Heart right ventricle (tissue), 16 donors: Measurements from ENCODE around the gene MRPL53. TPM values are rescaled to one million over a fixed set of nuclear protein-coding genes. Genes with fewer than 3 reads are reported as not detected.
"Not testable (repeated sequence)": the region's sequence is repeated elsewhere in the genome, so short reads cannot be mapped to it uniquely, and the experiment has no call there.

ENCODE experiments used
- ATAC-seq, 8 donors: fragments of 200-7000 bp; cut with Tn5 transposase; one replicate each; pipeline ENCODE4 v1.9.1; 2020; ENCODE audit warnings: mild to moderate bottlenecking in 8 of 8, moderate library complexity in 8 of 8, moderate number of reproducible peaks in 1 of 8
- DNase-seq, 2 donors: peaks; one replicate each; pipeline ENCODE4 v3.0.0-alpha.2; 2020
- H3K27ac ChIP-seq, 10 donors: fragments of 200-600 bp; sonication (generic) in 2 of 10; one replicate each; pipeline versions ENCODE4 v1.5.0 to v1.8.0; 2020 to 2022; ENCODE audit warnings: mild to moderate bottlenecking in 3 of 10
- H3K27me3 ChIP-seq, 7 donors: fragments of 200-600 bp; one replicate each; pipeline ENCODE4 v1.8.0; 2021 to 2022; ENCODE audit warnings: mild to moderate bottlenecking in 2 of 7
- H3K36me3 ChIP-seq, 9 donors: fragments of 200-600 bp; sonication (generic) in 1 of 9; one replicate each; pipeline versions ENCODE4 v1.5.0 to v1.8.0; 2020 to 2022; ENCODE audit warnings: mild to moderate bottlenecking in 2 of 9
- H3K4me1 ChIP-seq, 9 donors: fragments of 200-600 bp; sonication (generic) in 1 of 9; one replicate each; pipeline versions ENCODE4 v1.5.0 to v1.8.0; 2020 to 2022; ENCODE audit warnings: mild to moderate bottlenecking in 4 of 9
- H3K4me3 ChIP-seq, 10 donors: fragments of 200-600 bp; sonication (generic) in 2 of 10; one replicate each; pipeline versions ENCODE4 v1.5.0 to v1.8.0; 2020 to 2022; ENCODE audit warnings: mild to moderate bottlenecking in 7 of 10, moderate library complexity in 2 of 10
- H3K9me3 ChIP-seq, 11 donors: fragments of 200-600 bp in 10 of 11; sonication (generic) in 2 of 11; one replicate each; pipeline versions ENCODE4 v1.5.0 to v1.8.0; 2013 to 2022; ENCODE audit warnings: mild to moderate bottlenecking in 2 of 11, control low read depth in 1 of 11, moderate library complexity in 1 of 11
- WGBS, 2 donors: extraction: QIAGEN DNeasy Blood & Tissue Kit; methylation state at CpG; one replicate each; pipeline ENCODE4 v1.1.7; 2013; ENCODE audit warnings: inconsistent platforms in 1 of 2; 5-methylcytosine and 5-hydroxymethylcytosine counted together
- intact Hi-C, 10 donors: fragments of 100-400 bp; cut with DNase I; formaldehyde crosslinking; loops; one replicate each; pipeline versions ENCODE4 v1.11.1 to v1.14.2; 2022
- polyA plus RNA-seq, 2 donors: library from polyadenylated mRNA; stranded (reverse); fragments of 200-250 nt; gene quantifications; one replicate each; pipeline ENCODE4 v1.2.3, GENCODE V29; 2013
- total RNA-seq, 10 donors: library from RNA; stranded (reverse); fragmentation: NEBNext Ultra II Directional in 3 of 10; extraction: Animal tissue kit (Norgen Biotek cat#: 25700) in 3 of 10; gene quantifications; one replicate each; pipeline versions ENCODE4 v1.2.1 to v1.2.4, GENCODE V29; 2021 to 2023
- TF ChIP-seq, protein P1 (sequence below), 9 donors: fragments of 200-600 bp; sonication (generic) in 2 of 9; IDR thresholded peaks; one replicate each; pipeline versions ENCODE4 v1.5.0 to v1.8.0; 2021 to 2022; ENCODE audit warnings: antibody characterized with exemption in 9 of 9, mild to moderate bottlenecking in 5 of 9, moderate library complexity in 1 of 9
- donor health status: Arrhythmogenic right ventricular cardiomyopathy.
- donor health status: ischemic (EF 13 %, LVEDD 7.1; RV severe dilation, severe dysfunction).
- donor health status: healthy with polysubstance abuse.
- donor health status: DM: no; HTN: yes; CAD: no.
- donor health status: DM: no; HTN: no; CAD: no.
- donor health status: ischemic (EF 25% LVEDD 6.9; RV normal size, moderate dysfunction).
- donor health status: ischemic (EF 25% LVEDD 5.7; RV mildly dilated, moderate dysfunction).
- donor health status: healthy.
- donor health status: DM: yes; HTN: yes; CAD: no.
- donor health status: Ischemic cardiomyopathy.
- donor health status: ischemic (EF 35%, LVEDD 5.7; RV mildly dilated, moderate dysfunction).
- donor health status: nonischemic (EF 11% LVEDD 7.7; RV severe dilation, severe dysfunction).
- donor health status: DM: yes; HTN: yes; CAD: no.
- donor health status: PGD.
- donor health status: ischemic (EF 29% LVEDD 5.4; RV normal size, mild dysfunction).
- donor health status: nonischemic (EF 23%, LVEDD 6.1; RV moderate dilation, normal function).

Gene MRPL53
- total and polyA plus RNA-seq, 12 donors: 92.3 to 188 (median 148) TPM

DNA sequence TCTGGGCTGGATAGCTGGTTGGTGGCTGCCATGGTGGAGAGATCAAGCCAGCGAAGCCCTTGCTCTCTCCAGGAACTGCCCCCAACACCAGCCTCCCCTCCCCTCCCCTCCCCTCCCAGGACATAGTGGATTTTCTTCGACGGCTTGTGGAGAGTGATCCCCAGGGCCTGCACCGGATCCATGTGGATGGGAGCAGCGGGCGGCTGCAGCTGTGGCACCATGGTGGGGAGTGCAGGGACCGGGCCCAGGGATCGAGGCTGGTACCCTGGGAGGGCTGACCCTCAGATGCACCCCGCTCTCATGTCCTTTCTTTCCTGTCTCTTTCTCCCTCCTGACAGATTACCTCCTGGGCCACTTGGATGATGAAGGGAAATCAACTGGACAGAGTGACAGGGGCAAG lies 17.4 kb upstream of the MRPL53 start:
- Histone ChIP-seq H3K27ac (no peak overlapping the region), H3K36me3 (peaks cover 0 to 97% (median 33%) of the 10 kb centered on the region in 9 donors), H3K9me3 (no peaks in the 10 kb centered on the region), H3K27me3 (no peaks in the 10 kb centered on the region), H3K4me1 (no peaks in the 10 kb centered on the region), H3K4me3 (no peak overlapping the region)
- TF ChIP-seq, protein P1, sequence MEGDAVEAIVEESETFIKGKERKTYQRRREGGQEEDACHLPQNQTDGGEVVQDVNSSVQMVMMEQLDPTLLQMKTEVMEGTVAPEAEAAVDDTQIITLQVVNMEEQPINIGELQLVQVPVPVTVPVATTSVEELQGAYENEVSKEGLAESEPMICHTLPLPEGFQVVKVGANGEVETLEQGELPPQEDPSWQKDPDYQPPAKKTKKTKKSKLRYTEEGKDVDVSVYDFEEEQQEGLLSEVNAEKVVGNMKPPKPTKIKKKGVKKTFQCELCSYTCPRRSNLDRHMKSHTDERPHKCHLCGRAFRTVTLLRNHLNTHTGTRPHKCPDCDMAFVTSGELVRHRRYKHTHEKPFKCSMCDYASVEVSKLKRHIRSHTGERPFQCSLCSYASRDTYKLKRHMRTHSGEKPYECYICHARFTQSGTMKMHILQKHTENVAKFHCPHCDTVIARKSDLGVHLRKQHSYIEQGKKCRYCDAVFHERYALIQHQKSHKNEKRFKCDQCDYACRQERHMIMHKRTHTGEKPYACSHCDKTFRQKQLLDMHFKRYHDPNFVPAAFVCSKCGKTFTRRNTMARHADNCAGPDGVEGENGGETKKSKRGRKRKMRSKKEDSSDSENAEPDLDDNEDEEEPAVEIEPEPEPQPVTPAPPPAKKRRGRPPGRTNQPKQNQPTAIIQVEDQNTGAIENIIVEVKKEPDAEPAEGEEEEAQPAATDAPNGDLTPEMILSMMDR (IDR thresholded peaks at IDR 0.05): no peak
- WGBS, 2 donors: 92% methylated on average over 9 of the region's 9 CpGs
- ATAC-seq: no peak
- intact Hi-C loops: loop anchor here in 1 of 10 donors (5.0 kb wide), 1 partner anchor 97 kb away; no protein-coding TSS in a partner anchor
- no peak for DNase-seq

DNA sequence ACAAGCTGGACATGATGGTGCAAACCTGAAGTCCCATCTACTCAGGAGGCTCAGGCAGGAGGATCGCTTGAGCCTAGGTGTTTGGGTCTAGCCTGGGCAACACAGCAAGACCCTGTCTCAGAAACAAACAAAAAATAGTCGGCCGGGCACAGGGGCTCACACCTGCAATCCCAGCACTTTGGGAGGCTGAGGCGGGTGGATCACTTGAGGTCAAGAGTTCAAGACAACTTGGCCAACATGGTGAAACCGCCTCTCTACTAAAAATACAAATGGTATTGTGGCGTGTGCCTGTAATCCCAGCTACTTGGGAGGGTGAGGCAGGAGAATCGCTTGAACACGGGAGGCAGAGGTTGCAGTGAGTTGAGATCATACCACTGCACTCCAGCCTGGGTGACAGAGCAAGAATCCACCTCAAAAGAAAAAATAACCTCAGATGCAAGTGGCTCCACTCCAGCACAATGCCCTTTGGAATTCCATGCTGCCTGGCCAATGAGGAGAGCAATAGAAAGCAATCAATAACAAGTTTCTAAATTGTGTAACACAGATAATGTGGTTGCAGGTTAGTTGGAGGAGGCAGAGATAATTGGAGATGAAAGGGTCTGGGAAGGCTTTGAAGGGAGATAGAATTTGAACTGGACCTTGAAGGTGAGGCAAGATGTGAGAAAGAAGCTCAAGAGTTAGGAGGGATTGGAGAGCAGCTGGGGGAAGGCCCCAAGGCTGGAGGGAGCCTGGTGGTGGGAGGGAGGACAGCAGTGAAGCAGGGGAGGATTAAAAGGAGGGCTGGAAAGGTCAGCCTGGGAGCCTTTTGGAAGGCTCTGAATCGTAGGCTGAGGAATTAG lies 16.4 kb upstream of the MRPL53 start:
- H3K36me3 ChIP-seq: peaks cover 0 to 91% (median 33%) of the 10 kb centered on the region in 9 donors
- 93 to 94% methylated on average over 9 of the region's 9 CpGs for WGBS, 2 donors
- no peaks in the 10 kb centered on the region for H3K9me3 ChIP-seq
- no peak overlapping the region for H3K4me3 ChIP-seq
- ATAC-seq (no peak), DNase-seq (no peak)
- H3K27me3 ChIP-seq: no peaks in the 10 kb centered on the region
- H3K4me1 ChIP-seq: peaks cover 0 to 7% (median 6%) of the 10 kb centered on the region in 9 donors
- intact Hi-C loops: loop anchor here in 1 of 10 donors (5.0 kb wide), 1 partner anchor 98 kb away; no protein-coding TSS in a partner anchor
- H3K27ac ChIP-seq: no peak overlapping the region
- TF ChIP-seq, protein P1 (IDR thresholded peaks at IDR 0.05): no peak

DNA sequence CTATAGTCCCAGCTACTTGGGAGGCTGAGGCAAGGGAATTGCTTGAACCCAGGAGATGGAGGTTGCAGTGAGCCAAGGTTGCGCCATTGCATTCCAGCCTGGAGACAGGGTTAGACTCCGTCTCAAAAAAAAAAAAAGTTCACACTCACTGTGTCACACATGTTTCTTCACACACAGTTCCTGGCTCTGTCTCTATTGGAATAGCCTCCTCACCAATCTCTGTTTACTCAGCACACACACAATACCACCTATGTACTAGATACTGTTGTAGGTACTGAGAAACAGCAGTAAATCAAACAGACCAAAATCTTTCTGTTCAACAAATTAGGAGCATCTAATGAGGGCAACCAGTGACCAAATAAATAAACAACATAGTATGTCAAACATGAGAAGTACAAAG lies 13.7 kb upstream of the MRPL53 start:
- Histone ChIP-seq H3K9me3 (no peaks in the 10 kb centered on the region), H3K36me3 (peaks cover 0 to 64% (median 13%) of the 10 kb centered on the region in 9 donors), H3K27me3 (no peaks in the 10 kb centered on the region), H3K4me1 (peaks cover 6 to 25% (median 20%) of the 10 kb centered on the region in 9 donors), H3K27ac (no peak overlapping the region), H3K4me3 (no peak overlapping the region)
- ATAC-seq (no peak), DNase-seq (no peak)
- TF ChIP-seq, protein P1 (IDR thresholded peaks at IDR 0.05): no peak
- intact Hi-C loops: loop anchor here in 1 of 10 donors (5.0 kb wide), 1 partner anchor 101 kb away; no protein-coding TSS in a partner anchor
- 98 to 100% methylated on average over 2 of the region's 2 CpGs for WGBS, 2 donors

DNA sequence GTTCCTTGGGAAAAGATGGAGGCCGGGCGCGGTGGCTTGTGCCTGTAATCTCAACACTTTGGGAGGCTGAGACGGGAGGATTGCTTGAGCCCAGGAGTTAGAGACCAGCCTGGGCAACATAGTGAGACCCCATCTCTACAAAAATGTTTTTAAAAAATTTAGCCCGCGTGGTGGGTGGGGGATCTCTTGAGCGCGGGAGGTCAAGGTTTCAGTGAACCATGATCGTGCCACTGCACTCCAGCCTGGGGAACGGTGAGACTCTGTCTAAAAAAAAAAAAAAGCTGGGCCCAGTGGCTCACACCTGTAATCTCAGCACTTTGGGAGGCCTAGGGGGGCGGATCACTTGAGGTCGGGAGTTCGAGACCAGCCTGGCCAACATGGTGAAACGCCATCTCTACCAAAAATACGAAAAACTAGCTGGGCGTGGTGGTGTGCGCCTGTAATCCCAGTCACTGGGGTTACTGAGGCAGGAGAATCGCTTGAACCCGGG lies 11.2 kb upstream of the MRPL53 start:
- DNase-seq, H3K27me3 ChIP-seq, ATAC-seq, H3K9me3 ChIP-seq: not testable (repeated sequence)
- intact Hi-C loops: loop anchor here in 9 of 10 donors (1.0 to 5.0 kb wide), 10 partner anchors 23 to 104 kb away; partner anchors contain the start of genes AUP1 (in 4 of the 9), HTRA2 (in 4 of the 9), PCGF1 (in 2 of the 9) and DQX1 (in 1 of the 9)
- Histone ChIP-seq H3K36me3 (peaks cover 0 to 64% (median 3%) of the 10 kb centered on the region in 9 donors), H3K4me1 (peaks cover 10 to 40% (median 29%) of the 10 kb centered on the region in 9 donors), H3K27ac (peak overlapping the region in 7 of 10 donors; percentile 87 to 94 (median 92)), H3K4me3 (peak overlapping the region; percentile 74 to 97 (median 88))
- 76 to 78% methylated on average over 19 of the region's 19 CpGs for WGBS, 2 donors
